Activated CD8-positive, alpha-beta memory T cell treated with anti-CD3 and anti-CD28 coated beads, Interleukin-2, amount 50 U/mL, for 1 hour (primary cell): ENCODE data around the gene ENHO.

ENCODE experiments used
- DNase-seq: peaks from one replicate; pipeline ENCODE4 v3.0.0-alpha.2; 2020; ENCODE audit errors: extremely low read depth

The ENHO gene

GRCh38 chr9:34475097-34475496 is 47.7 kb downstream of the ENHO start:
- DNase-seq = no peak
